HepG2 (cell line): ENCODE measurements around the gene ABCF1. TPM values are rescaled to one million over a fixed set of nuclear protein-coding genes. Genes with fewer than 3 reads are reported as not detected.

Experiments used
- ATAC-seq: fragments of 200-7000 bp; cut with Tn5 transposase; 3 replicates; pipeline ENCODE4 v1.9.1; 2020; ENCODE audit warnings: mild to moderate bottlenecking, moderate library complexity
- BruUV-seq: library from RNA; stranded (reverse); fragments of 400-500 nt; replicated peaks from 2 replicates; lab custom pipeline; 2021; lab: Mats Ljungman, UMichigan
- CTCF ChIA-PET: fragments of 300-600 bp; formaldehyde crosslinking; extraction: SDS; loops from one replicate; lab custom pipeline; 2021; ENCODE audit warnings: low total read pairs, inconsistent platforms, low intra/inter-chr PET ratio; lab: Yijun Ruan, JAX
- POLR2A ChIA-PET: fragments of 350-600 bp; sonication (Branson Sonifier 250); formaldehyde crosslinking; loops from one replicate; lab custom pipeline; 2020; ENCODE audit warnings: antibody characterized with exemption, inconsistent platforms; lab: Yijun Ruan, JAX
- DNase-seq: peaks from one replicate; pipeline ENCODE4 v3.0.0-alpha.2; 2015; ENCODE audit warnings: low spot score
- FAIRE-seq: peaks from 3 replicates; lab custom pipeline; 2011; peaks lifted over from hg19 to GRCh38; lab: Jason Lieb, UNC
- H2AFZ ChIP-seq: one replicate; pipeline ENCODE4 v1.6.1; 2011; ENCODE audit warnings: low read length, inconsistent platforms
- H3K27ac ChIP-seq: fragments of 300-600 bp; 3 replicates; pipeline ENCODE4 v1.8.0; 2011; ENCODE audit warnings: mixed run types, mild to moderate bottlenecking, mixed read lengths, low read length, inconsistent platforms; ENCODE audit not compliant: insufficient read depth; ENCODE audit errors: extremely low read length
- H3K27me3 ChIP-seq, 2 experiments: fragments of 200-600 bp in 1 of 2; 2 replicates in 1 of 2; 3 replicates in 1 of 2; pipeline versions ENCODE4 v1.6.0 to v1.8.0; 2011; ENCODE audit warnings: low read length in 2 of 2, mild to moderate bottlenecking in 2 of 2, moderate library complexity in 2 of 2, inconsistent platforms in 1 of 2; ENCODE audit not compliant: insufficient read depth in 2 of 2, control insufficient read depth in 1 of 2
- H3K36me3 ChIP-seq, 2 experiments: fragments of 200-600 bp in 1 of 2; replicated peaks in 1 of 2; 2 replicates in 1 of 2; 3 replicates in 1 of 2; pipeline versions ENCODE4 v1.5.1 to v1.8.0; 2011; ENCODE audit warnings: low read length in 2 of 2, inconsistent platforms in 1 of 2; ENCODE audit not compliant: insufficient read depth in 2 of 2, control insufficient read depth in 1 of 2
- H3K4me1 ChIP-seq: 2 replicates; pipeline ENCODE4 v1.5.1; 2012; ENCODE audit warnings: low read length, inconsistent platforms; ENCODE audit not compliant: insufficient read depth
- H3K4me2 ChIP-seq: 2 replicates; pipeline ENCODE4 v1.6.0; 2011; ENCODE audit warnings: low read depth, low read length, inconsistent platforms
- H3K4me3 ChIP-seq, 3 experiments: fragments of 200-600 bp in 1 of 3; sonication (generic), shearing (Covaris generic) in 1 of 3; replicated peaks in 1 of 3; 2 replicates each; pipeline ENCODE4 v1.5.1; 2011 to 2016; ENCODE audit warnings: low read length in 3 of 3, inconsistent platforms in 2 of 3, low read depth in 2 of 3, mild to moderate bottlenecking in 2 of 3, control low read depth in 1 of 3, mixed read lengths in 1 of 3; ENCODE audit not compliant: insufficient read depth in 1 of 3
- H3K79me2 ChIP-seq: one replicate; pipeline ENCODE4 v1.6.1; 2011; ENCODE audit warnings: low read length, inconsistent platforms; ENCODE audit not compliant: insufficient read depth
- H3K9ac ChIP-seq: 2 replicates; pipeline ENCODE4 v1.6.0; 2011; ENCODE audit warnings: mild to moderate bottlenecking, low read depth, low read length, inconsistent platforms; ENCODE audit not compliant: insufficient read depth
- H3K9me3 ChIP-seq: 2 replicates; pipeline ENCODE4 v1.5.1; 2012; ENCODE audit warnings: mild to moderate bottlenecking, low read length
- H4K20me1 ChIP-seq: 2 replicates; pipeline ENCODE4 v1.6.0; 2011; ENCODE audit warnings: inconsistent platforms, mild to moderate bottlenecking, low read length, moderate library complexity; ENCODE audit not compliant: insufficient read depth
- BCLAF1 ChIP-seq: fragments of 450-650 bp; IDR thresholded peaks from 2 replicates; pipeline ENCODE4 v1.6.1; 2017; ENCODE audit warnings: mild to moderate bottlenecking
- FOXP4 ChIP-seq: sonication (generic); formaldehyde crosslinking; IDR thresholded peaks from 2 replicates; pipeline ENCODE4 v1.4.0; 2020; ENCODE audit warnings: missing genetic modification reagents
- HES4 ChIP-seq: sonication (generic); formaldehyde crosslinking; IDR thresholded peaks from 2 replicates; pipeline ENCODE4 v1.9.0; 2021; ENCODE audit warnings: mild to moderate bottlenecking, missing genetic modification reagents, borderline replicate concordance
- HMG20B ChIP-seq: conservative IDR thresholded peaks from 2 replicates; pipeline ENCODE4 v1.6.1; 2016; ENCODE audit warnings: missing genetic modification reagents, missing compliant biosample characterization
- HOXA3 ChIP-seq: sonication (generic); formaldehyde crosslinking; IDR thresholded peaks from 2 replicates; pipeline ENCODE4 v1.5.0; 2020; ENCODE audit warnings: missing genetic modification reagents
- POLR2AphosphoS5 ChIP-seq: IDR thresholded peaks from 2 replicates; pipeline ENCODE4 v1.6.1; 2012; ENCODE audit warnings: low read depth, low read length
- PRPF4 ChIP-seq: fragments of 200-400 bp; formaldehyde crosslinking; IDR thresholded peaks from 2 replicates; pipeline ENCODE4 v1.6.1; 2016; ENCODE audit warnings: low read length, low read depth; ENCODE audit not compliant: poor library complexity, severe bottlenecking
- RBM22 ChIP-seq: fragments of 200-400 bp; formaldehyde crosslinking; optimal IDR thresholded peaks from 2 replicates; pipeline ENCODE3; 2017; ENCODE audit warnings: mild to moderate bottlenecking, low read length, moderate library complexity
- SSRP1 ChIP-seq: IDR thresholded peaks from 2 replicates; pipeline ENCODE4 v1.6.1; 2016; ENCODE audit warnings: control low read depth
- ZNF704 ChIP-seq: sonication (generic); formaldehyde crosslinking; IDR thresholded peaks from 2 replicates; pipeline ENCODE4 v1.8.1; 2023; ENCODE audit warnings: mild to moderate bottlenecking, inconsistent platforms, moderate library complexity, missing genetic modification reagents, borderline replicate concordance
- ZNF781 ChIP-seq: sonication (generic); formaldehyde crosslinking; IDR thresholded peaks from 2 replicates; pipeline ENCODE4 v1.5.1; 2020; ENCODE audit warnings: borderline replicate concordance, mild to moderate bottlenecking, missing genetic modification reagents; ENCODE audit errors: not compliant biosample characterization
- WGBS: methylation state at CpG from one replicate; pipeline ENCODE4 v1.1.6; 2017; ENCODE audit warnings: low lambda C conversion rate; 5-methylcytosine and 5-hydroxymethylcytosine counted together
- in situ Hi-C: cut with HindIII; loops from 2 replicates; pipeline ENCODE4 v1.10.0; 2017; ENCODE audit warnings: low pct_unique_long_range_greater_than_20kb; ENCODE audit not compliant: extremely low pct_ligation_motif_present
- intact Hi-C: fragments of 100-400 bp; cut with micrococcal nuclease; formaldehyde crosslinking; loops from one replicate; pipeline ENCODE4 v1.10.0; 2022; ENCODE audit not compliant: unreplicated experiment
- polyA plus RNA-seq, 8 experiments: library from polyadenylated mRNA; depleted of rRNA in 3 of 8; stranded (reverse) in 7 of 8; unstranded in 1 of 8; fragments of >200 nt; fragmentation: Illumina TruSeq in 4 of 8; extraction: Trizol in 4 of 8; gene quantifications; 2 replicates each; pipeline versions ENCODE4 v1.2.1 to v1.2.3, GENCODE V29; 2011 to 2016; ENCODE audit warnings: low read depth in 4 of 8, missing spikeins in 1 of 8, mixed read lengths in 1 of 8; ENCODE audit not compliant: insufficient read depth in 1 of 8
- total RNA-seq, 5 experiments: library from RNA; depleted of rRNA; stranded (reverse); fragments of >200 nt; fragmentation: Illumina TruSeq; extraction: Trizol; gene quantifications; 2 replicates each; pipeline ENCODE4 v1.2.3, GENCODE V29; 2016; ENCODE audit warnings: low read depth in 1 of 5
- TF ChIP-seq, protein P1 (sequence below): sonication (generic); formaldehyde crosslinking; IDR thresholded peaks from 2 replicates; pipeline ENCODE4 v1.4.0; 2020; ENCODE audit warnings: missing genetic modification reagents, borderline replicate concordance

The ABCF1 gene
- total and polyA plus RNA-seq, 2 of the 13 experiments (the other 11 are each of a cell fraction or from before 2014, with no cell fraction given): 25.4 to 98.9 TPM

DNA sequence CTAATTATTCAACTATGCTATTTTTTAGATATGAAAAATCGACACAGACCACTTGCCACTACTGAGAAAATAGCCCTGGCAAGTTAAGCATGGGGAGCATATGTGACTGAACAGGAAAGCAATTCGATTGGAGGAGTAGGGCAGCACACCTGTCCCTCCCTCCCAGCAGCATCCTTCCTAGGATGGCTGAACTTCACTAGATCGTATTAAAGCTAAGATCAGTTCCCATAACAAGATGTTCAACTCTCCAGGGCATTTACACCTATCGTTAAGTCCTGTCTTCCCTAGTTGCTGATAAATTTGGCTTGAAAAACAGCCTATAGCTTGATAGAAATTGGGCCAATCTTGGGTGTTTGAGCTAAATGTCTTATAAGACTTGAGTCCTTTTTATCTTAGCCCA is 38.8 kb downstream of the ABCF1 start (continued):
- TF ChIP-seq FOXP4 (CRISPR knock-in tag): no peak
- no peak for TF ChIP-seq HOXA3 (CRISPR knock-in tag)
- peak; percentile 29 for TF ChIP-seq RBM22
- no peak; the same call in 1 of the 2 replicates for TF ChIP-seq POLR2AphosphoS5
- no peak for TF ChIP-seq PRPF4

- no peak overlapping the region for H3K27ac ChIP-seq
- TF ChIP-seq HMG20B (CRISPR knock-in tag) (no peak), ZNF704 (CRISPR knock-in tag) (0 out of 2 replicates have a peak, but pooled peaks have one; percentile 9), SSRP1 (CRISPR knock-in tag) (peak; percentile 76; the same call in 1 of the 2 replicates), RBM22 (no peak), HES4 (no peak), ZNF781 (CRISPR knock-in tag) (peak; percentile 42), BCLAF1 (no peak)
- TF ChIP-seq, protein P1, sequence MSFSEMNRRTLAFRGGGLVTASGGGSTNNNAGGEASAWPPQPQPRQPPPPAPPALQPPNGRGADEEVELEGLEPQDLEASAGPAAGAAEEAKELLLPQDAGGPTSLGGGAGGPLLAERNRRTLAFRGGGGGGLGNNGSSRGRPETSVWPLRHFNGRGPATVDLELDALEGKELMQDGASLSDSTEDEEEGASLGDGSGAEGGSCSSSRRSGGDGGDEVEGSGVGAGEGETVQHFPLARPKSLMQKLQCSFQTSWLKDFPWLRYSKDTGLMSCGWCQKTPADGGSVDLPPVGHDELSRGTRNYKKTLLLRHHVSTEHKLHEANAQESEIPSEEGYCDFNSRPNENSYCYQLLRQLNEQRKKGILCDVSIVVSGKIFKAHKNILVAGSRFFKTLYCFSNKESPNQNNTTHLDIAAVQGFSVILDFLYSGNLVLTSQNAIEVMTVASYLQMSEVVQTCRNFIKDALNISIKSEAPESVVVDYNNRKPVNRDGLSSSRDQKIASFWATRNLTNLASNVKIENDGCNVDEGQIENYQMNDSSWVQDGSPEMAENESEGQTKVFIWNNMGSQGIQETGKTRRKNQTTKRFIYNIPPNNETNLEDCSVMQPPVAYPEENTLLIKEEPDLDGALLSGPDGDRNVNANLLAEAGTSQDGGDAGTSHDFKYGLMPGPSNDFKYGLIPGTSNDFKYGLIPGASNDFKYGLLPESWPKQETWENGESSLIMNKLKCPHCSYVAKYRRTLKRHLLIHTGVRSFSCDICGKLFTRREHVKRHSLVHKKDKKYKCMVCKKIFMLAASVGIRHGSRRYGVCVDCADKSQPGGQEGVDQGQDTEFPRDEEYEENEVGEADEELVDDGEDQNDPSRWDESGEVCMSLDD (CRISPR knock-in tag): no peak
Measured at GRCh38 chr6:30611150-30611855, 40.1 kb downstream of the ABCF1 start.

More at GRCh38 chr6:30611150-30611855, 40.1 kb downstream of the ABCF1 start:
- Histone ChIP-seq H3K4me3 (no peak overlapping the region), H3K79me2 (peaks cover 16% of the 10 kb centered on the region), H3K27me3 (no peaks in the 10 kb centered on the region), H4K20me1 (peaks cover 5% of the 10 kb centered on the region), H3K4me2 (no peak overlapping the region), H3K9me3 (no peaks in the 10 kb centered on the region), H3K36me3 (peaks cover 13 to 29% of the 10 kb centered on the region in 2 experiments), H3K4me1 (peaks cover 22% of the 10 kb centered on the region), H2AFZ (no peak overlapping the region), H3K9ac (no peak overlapping the region)
- in situ Hi-C loops (no loop called here), intact Hi-C loops (no loop called here)
- FAIRE-seq (no peak), DNase-seq (no peak), ATAC-seq (no peak)
- 89% methylated on average over 9 of the region's 9 CpGs for WGBS
- POLR2A ChIA-PET: interaction anchor here (0.7 to 4.8 kb wide), 8 partner anchors 10 to 61 kb away, joined by 3 to 172 read pairs (median 5); partner anchors contain the start of genes ABCF1 and DHX16
- no TSS peak for BruUV-seq
- CTCF ChIA-PET: interaction anchor here (0.9 kb wide), 1 partner anchor 129 kb away, joined by 3 read pairs; no protein-coding TSS in a partner anchor
